NCI-H748 treated with DMSO at 0.1 percent for 48 hours (cell line): ENCODE measurements around the gene ATP13A3.
A peak's percentile ranks its signal among the peaks of the same experiment; 100 is the strongest.

Source experiments
- DNase-seq: peaks from one replicate; lab custom pipeline; 2025; lab: John Stamatoyannopoulos, UW

Gene ATP13A3

DNA sequence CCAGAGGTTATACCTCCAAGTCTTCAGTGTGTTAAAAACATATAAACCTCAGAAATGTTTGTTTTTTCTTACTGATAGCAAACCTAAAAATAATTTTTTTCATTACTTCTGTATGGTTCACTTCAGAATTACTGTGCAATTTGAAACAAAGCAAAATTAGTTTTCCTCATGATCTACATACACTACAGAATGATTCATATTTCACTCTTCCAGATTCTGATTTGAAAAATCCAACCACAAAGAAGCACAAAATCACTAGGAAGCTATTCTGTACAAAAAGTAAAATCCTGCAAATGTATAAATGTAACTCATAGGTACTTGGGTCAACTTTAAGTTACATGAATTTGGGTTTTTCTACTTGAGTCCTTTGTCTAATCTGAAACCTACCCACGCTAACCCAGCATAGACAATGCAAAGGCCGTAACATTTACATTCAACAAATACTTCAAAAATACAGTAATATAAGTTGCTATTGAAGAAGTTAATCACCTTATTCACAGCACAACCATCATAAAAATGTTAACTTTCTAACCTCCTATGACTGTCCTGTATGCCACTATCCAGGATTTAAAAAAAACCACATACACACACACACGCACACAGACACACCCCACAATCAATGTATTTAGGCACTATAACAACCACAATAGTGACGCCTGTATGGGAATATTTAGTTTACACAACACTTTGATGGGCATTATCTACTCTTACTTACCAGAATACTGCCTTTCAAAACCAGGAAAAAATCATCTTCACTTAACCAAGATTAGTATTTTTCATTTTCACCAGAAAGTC is 11.5 kb downstream of the ATP13A3 start:
- no peak for DNase-seq

DNA sequence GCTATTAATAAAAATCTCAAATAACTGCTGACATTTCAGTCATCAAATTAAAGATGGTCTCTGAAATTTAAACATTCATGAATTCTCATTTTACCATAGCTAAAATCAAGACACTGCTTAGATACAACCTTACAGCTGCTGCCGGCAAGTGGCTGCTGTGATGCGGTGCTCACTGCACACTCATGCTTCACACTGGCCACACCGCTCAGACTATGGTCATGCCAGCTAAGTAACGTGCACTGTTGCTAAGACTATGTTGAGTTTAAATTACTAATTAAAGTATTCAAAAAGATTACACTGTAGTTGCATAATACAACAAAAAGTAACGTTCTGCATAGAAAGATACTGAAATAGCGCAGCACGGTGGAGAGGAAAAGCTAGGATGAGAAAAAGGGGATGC is 12.1 kb downstream of the ATP13A3 start:
- no peak for DNase-seq

DNA sequence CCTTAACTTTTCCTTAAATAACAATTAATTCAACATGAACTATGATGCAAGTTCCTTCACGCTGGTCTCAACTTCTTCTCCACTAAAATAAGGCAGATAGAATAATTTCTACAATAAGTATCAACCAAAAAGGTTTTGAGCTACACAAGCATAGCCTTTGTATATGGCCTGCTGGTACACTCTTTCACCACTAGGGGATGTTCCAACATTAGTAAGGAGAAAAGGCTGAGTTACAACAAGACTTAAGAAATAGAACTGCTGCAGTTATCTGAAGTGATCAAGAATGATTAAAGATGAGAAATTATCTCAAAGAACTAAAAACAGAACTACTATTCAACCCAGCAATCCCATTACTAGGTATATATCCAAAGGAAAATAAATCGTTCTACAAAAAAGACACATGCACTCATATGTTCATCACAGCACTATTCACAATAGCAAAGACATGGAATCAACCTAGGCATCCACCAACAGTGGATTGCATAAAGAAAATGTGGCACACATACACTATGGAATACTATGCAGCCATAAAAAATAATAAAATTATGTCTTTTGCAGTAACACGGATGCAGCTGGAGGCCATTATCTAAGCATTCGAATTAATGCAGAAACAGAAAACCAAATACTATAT is 14.4 kb downstream of the ATP13A3 start:
- peak; percentile 16 for DNase-seq

DNA sequence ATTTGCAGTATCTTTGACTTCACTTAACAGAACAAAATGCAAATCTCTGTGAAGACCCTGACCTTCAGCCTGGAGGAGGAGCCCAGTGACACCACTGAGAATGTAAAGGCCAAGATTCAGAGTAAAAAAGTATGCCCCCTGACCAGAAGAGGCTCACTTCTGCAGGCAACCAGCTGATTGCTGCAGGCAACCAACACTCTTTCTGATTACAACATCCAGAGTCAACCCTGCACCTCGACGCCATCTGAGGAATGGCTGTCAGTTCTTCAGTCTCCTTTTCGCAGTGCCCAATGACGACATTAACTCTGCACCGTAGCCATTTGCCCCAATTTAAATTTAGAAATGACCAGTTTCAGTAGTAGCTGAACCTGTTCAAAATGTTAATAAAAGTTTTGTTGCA is 14.9 kb downstream of the ATP13A3 start:
- no peak for DNase-seq

DNA sequence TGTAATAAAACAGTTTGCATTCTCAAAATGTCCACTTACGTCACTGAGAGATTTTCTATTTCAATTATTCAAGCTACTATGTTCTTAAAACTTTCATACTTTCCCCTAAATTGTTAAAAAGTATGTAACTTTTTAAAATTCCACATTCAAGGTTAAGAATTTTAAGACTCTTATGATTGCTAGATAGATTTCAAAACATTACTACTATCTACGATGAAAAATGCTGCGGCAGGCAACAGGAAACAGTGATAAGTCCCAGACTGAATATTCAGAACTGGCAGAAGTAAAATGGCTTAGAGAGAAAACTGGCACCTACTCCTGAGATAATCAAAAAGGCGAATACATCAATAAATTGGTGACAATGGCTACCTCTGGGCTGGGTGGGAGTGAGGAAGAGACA is 16.2 kb downstream of the ATP13A3 start:
- no peak for DNase-seq

DNA sequence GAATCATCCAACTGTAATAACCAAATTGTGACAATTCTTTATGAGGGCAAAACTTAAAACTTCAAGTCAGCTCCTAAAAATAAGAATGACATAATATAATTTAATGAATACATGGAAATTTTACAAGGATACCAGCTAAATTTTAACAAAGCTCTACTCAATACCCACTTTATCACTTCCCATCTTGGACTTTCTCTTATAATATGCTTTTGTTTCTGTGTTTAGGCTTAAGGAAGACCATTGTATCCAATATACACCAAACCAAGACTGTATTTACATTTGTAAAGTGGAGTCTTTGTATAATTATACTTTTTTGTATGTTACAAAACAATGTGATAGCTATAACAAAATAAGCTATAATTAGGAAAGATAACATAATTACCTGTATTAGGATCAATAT is 16.8 kb downstream of the ATP13A3 start:
- no peak for DNase-seq

DNA sequence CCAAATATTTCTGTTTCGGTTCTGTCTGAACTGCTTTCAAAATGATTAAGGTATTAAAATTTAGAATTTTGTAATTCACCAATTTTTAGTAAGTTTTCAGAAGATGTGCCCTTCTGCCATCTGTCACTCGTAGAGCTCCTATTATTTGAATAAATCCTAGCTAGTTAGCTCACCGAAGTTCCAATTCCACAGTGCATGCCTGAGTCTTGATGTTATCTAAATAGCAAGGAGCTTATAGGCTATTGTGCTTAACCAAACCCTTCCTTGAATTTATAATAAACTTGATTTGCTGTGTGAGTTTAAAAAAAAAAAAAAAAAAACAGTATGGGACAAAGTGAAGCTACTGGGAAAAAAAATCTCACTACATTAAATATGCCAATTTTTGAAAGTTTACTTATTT is 18.7 kb downstream of the ATP13A3 start:
- no peak for DNase-seq

DNA sequence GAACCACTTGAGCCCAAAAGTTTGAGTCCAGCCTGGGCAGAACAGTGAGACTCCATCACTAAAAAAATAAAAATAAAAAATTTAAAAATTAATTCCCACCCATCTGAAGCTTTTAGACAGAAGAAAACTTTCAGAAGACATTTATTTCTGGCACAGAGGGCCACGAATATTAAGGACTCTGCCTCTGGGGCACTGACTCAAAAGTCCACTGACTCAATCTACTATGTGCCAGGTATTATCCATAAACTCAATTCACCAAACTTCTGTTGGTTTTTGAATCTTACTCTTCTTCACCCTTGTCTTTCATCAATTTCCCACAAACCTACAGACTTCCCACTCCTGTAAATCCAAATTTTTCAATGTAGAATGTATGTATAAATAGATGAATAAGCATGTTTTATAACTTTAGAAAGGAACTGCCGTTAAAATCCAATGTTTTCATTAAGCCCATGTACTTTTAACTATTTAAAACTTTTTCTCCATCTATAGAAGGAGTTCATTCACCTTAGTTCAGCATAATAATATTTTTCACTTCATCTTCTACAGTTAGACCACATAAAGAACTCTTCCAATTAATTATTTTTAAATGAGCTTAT is 19.9 kb downstream of the ATP13A3 start:
- no peak for DNase-seq

DNA sequence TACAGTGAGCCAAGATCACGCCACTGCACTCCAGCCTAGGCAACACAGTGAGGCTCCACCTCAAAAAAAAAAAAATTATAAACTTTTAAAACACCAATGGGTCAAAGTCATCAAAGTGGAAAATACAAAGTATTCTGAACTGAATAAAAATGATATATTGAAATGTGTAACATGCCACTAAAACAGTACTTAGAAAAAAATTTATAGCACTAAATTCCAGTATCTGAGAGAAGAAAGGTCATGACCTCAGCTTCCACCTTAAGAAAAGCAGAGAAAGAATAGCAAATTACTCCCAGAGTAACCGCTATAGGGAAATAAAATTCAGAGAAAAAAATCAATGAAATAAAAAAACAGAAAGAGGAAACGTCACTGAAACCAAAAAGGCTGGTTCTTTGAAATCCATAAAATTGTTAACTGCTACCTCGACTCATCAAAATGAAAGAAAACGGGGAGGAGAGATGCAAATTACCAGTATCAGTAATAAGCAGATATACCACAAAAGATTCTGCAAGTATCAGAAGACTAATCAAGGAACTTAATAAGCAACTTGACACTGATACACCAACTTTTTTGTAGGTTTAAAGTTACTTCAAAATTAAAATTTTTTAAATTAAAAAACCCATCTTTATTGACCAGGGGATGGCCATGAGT is 20.8 kb downstream of the ATP13A3 start:
- DNase-seq: no peak

DNA sequence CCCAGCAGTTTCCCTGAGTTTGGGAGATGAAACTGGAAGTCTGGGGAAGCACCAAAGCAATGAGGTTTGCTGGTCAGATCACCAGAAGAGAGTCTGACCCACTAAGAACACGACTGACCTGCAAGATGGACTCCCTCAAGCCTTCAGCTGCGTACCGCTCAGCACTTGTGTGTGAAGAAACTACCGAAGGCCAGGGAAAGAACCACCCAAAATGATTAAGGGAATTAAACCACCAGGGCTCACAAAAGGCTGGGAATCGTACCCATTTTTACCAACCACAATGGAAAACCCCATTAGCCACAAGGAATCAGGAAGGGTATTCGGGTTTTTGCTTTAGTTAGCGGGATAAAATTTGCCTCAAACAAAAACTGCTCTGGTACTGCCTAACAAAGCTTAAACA is 21.6 kb downstream of the ATP13A3 start:
- DNase-seq: no peak

DNA sequence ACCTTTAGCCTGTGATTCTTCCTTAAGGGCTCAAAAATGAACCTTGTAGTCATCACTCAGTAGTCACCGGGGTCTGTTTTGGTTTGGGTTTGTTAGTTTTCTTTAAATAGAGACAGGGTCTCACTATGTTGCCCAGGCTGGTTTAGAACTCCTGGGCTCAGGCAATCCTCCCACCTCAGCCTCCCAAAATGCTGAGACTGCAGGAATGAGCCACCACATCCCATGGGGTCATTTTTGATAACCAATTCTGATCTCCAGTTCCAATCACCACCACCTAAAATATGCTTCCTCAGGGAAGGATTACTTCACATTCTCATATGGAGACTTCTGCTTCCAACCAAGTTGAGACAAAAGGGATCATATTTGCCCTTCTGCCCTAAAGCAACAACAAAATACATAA is 22.1 kb downstream of the ATP13A3 start:
- no peak for DNase-seq

DNA sequence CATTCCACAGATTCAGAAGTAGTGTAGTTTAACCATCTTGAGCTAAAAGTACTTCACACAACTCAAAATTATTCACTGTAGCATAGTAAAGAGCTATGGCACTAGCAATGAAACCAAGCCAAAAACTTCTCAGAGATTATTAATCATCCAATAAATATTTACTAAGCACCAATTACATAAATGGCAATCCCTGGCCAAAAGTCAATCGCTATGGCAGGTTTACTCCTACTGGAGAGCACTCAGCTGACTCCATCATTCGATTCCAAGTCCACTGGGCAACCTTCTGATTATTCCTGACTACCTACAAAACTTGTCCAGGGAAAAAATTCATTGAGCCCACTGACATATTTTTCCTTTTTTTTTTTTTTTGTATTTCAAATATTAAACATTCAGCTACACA is 23.9 kb downstream of the ATP13A3 start:
- no peak for DNase-seq

DNA sequence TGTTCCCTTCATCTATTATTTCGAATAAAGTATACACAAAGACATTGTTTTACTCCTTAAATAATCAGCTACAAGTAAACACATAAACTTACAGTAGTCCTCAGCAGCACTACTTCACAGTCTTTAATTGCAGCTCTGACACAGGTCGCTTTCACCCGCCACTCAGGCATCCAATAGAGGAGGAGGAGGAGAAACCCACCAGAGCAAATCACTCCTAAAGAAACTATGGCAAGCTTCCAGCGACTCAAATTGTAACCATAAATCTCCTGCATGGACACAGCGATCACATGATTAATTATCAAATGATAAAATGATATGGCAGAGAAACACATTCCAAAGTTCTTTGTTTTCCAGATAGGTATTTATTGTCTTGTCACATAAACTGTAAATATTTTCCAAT is 26.2 kb downstream of the ATP13A3 start:
- DNase-seq: no peak

DNA sequence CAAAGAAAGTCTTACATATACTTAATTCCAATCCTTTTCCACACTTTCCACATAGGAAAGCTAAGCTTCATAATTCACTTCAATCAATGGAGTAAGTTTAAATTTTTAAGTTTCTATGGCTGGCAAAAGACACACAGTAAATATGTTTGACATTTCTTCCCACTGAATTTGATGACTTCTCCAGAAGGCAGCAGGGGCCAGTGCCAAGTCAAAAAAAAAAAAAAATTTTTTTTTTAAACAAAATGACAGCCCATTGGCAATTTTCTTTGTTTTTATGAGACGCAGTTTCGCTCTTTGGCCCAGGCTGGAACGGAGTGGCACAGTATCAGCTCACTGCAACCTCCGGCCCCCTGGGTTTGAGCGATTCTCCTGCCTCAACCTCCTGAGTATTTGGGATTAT is 28.7 kb downstream of the ATP13A3 start:
- DNase-seq: no peak

DNA sequence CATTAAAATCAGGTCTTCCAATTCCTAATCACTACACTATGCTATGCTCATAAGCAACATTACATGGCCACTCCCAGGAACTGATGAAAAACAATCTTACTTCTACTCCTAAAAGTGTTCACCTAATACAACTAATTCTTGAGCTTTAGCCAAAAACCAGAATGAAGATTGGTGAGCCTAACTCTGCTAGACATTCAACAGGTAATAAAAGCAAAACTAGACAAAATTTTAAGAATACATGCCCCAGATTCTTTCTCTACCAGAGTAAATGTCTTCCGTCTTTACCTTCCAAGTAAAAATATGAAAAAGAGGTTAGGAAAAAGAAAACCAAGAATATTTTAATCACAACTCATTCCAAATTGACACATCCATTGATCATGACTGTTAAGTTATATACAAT is 31.3 kb downstream of the ATP13A3 start:
- no peak for DNase-seq

DNA sequence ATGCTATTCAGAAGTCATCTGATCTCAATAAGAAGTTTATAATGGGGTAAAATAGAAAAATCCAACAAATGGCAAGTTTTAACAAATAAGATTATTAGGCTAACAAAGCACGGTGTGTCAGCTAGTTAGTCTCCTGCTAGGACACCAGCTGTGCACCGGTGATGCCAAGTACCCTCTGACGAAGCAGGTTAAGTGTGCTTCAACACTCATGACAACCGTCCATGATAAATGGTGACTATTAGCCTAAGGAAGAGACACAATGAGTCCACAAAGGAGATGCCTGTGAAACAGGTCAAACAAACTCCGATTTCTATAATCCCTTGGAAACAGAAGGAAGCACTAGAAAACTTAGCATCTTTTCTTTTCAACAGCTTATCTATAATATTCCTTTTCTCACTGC is 36.5 kb downstream of the ATP13A3 start:
- no peak for DNase-seq

DNA sequence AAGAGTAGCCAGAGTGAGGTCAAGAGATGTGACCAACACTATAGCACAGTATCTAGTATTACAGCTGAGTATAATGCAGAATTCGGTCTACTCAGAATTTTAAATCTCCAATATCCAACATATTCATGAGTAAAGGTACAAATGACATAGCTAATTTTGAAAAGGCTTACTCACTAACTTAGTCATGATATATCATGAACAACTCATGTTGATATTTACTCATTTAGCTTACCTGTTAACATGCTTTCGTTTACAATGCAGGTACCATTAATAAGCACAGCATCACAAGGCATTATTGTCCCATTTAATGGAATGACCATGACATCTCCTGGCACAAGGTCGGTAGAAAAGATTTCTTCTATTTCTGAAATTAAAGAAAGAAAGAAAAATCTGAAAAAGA is 36.9 kb downstream of the ATP13A3 start:
- DNase-seq: no peak

DNA sequence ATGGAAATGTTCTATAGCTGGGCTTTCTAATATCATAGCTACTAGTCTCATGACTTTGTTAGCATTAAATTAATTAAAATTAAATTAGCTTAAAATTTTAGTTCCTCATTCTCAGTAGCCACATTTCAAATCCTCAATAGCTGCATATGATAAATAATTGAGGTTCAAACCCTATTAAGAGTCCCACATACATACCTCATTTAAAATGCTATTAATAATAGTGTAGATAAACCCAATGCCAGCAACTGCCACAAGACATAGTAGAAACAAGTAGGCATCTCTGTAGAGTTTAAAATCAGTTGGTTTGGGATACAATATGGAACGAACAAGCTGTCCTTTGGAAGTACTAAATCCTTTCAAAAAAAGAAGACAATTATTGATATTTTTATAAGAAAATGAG is 39.1 kb downstream of the ATP13A3 start:
- DNase-seq: no peak

DNA sequence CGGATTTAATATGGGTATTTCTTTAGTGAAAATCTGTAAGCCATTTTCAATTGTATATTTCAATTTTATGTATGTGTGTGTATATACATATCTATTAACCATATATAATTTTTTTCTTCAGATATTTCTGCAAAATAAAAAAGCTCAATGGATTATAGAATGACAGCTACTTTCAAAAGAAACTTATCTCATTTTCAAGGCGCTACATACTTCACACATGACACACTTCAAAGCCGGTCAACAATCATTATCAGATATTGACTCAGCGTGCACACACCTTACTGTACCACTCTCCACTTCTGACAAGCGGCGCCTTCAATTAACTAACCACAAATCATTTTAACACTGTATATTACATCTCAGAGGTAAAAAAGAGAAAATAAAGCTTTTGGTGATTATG is 39.6 kb downstream of the ATP13A3 start:
- peak; percentile 38 for DNase-seq

DNA sequence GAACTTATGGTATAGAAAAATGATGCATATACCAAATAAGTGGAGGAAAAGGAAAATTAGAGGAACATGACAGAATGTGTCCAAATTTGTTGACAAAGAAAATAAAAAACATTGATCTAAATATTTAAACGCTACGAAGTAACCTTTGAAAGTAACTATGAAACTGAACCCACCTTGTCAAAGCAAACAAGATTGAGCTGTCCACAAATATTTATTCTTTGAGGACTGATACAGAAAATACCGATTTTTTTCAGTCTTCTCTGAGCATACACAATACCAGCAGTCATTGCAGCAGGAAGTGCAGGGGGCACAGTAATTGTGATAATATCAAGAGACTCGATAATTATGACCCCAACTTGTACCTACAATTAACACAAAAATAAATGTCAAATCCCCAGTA is 40.0 kb downstream of the ATP13A3 start:
- no peak for DNase-seq

DNA sequence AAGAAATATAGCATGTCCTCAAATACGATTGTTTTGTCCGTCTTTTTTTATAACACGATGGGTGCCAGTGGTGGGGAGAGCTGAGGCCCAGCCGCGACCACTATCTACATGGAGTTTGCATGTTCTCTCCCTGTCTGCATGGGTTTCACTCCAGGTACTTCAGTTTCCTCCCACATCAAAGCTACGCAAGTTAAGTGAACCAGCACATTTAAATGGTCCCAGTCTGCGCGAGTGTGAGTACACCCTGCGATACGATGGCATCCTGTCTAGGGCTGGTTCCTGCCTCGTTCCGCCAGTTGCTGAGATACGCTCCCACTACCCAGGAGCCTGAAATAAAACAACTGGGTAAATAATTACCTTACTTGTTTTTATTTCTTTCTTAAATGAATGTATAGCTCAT is 40.6 kb downstream of the ATP13A3 start:
- no peak for DNase-seq

DNA sequence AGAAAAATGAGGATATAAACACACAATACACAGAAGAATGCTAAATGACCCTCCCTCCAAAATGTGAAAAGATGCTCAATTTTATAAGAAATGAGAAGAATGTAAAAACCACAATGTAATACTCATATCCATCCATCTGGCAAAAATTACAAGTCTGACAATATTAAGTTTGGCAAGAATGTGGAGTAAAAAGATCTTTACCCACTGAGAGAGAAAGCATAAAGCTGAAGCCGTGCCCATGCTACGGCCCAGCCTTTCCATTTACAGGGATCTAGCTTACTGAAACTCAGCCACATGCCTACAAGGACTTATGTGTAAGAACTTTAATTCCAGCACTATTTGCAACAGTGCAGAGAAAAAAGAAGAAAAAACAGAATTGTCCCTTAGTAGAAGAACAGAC is 42.9 kb downstream of the ATP13A3 start:
- no peak for DNase-seq

DNA sequence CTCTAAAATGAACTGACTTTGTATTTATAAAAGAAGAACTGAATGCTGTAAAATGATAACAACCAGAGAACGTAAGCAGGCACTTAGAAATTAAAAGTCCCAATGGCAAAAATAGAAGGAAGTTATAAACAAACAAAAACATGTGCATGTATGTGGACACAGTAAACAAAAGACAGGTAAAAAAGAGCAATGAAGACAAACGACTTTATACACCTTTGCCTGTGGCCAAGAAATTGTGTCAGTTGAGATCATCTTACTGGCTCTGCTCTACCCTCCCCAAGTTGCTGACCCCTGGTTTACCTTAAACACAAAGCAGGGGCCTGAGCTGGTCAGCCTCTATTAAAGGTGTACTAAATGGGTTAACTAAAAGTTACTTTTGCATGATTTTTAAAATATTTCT is 46.0 kb downstream of the ATP13A3 start:
- DNase-seq: no peak
